HG03159 (cell line): Measurements from ENCODE around the gene SMG6.

ENCODE experiments used
- ATAC-seq: cut with Tn5 transposase; IDR thresholded peaks from one replicate; pipeline ENCODE4 v1.9.1; 2021; ENCODE audit warnings: mild to moderate bottlenecking, moderate library complexity; ENCODE audit not compliant: unreplicated experiment

Gene SMG6

GRCh38 chr17:2034806-2035540 is 268.6 kb downstream of the SMG6 start:
- no peak for ATAC-seq

GRCh38 chr17:2034157-2034556 is 269.4 kb downstream of the SMG6 start:
- ATAC-seq = no peak

DNA sequence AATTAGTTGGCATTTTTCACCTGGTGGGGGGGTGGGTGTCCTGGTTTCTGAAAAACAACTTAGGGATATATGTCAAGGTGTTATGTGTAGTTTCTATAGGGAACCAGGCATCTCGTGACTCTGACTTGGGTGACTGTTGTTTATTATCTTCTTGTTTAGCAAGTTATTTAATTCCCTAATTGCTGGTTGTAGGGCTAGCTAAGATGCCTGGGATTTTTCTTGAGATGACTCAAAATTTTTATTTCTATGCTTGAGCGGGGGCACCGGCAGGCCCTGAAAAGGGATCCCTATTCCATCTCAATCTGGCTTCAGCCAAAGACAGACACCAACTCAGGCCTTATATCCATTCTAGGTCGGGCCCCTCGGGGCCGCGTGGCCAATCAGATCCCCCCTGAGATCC is 270.4 kb downstream of the SMG6 start:
- no peak for ATAC-seq

DNA sequence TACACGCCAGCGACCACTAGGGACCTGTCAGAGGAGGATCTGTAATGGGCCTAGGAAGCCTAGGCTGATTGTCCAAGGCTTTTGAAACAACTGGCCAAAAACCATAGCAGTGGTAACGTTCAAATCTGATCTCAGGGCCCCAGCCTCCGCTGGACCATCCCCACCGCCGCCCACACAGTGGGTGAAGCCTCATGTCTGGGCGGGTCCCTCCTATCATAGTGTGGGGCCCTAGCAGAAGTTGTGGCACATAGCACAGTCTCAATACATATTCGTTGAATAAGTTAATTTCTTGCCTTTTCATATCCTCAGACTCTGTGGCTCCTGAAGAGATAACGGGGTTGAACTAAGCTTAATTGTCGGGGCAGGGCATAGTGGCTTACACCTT is 272.8 kb downstream of the SMG6 start:
- ATAC-seq = peak; percentile 28

GRCh38 chr17:2029911-2030778 is 273.4 kb downstream of the SMG6 start, which contains the start of gene DPH1:
DPH1 (plus strand) TSS chr17:2030153; CDS start chr17:2030170, 17 bp downstream.
- peak; percentile 74 for ATAC-seq

DNA sequence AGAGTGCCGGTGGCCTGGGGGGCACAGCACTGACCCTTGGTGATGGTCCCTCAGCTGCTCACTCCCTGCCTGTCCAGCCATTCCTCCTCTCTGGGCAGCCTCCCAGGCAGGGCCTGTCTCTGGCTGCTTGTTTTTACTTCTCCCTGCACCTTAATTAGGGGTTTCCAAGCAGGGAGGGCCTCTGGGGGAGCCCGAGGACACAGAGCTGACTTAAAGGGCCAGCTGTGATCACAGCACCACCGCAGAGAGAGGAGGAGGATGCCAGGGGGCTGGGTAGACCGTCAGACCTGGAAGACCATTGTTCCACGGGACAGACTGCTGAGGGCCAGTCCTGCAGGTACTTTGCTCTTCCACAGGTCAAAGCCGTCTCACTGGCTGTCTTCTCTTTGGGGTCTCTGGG is 274.8 kb downstream of the SMG6 start:
- ATAC-seq = no peak

GRCh38 chr17:2028234-2028614 is 275.4 kb downstream of the SMG6 start:
- ATAC-seq = no peak

GRCh38 chr17:2027528-2028233 is 275.9 kb downstream of the SMG6 start:
- no peak for ATAC-seq

- no peak for ATAC-seq
Observed at GRCh38 chr17:2025622-2026309, 277.8 kb downstream of the SMG6 start.

- no peak for ATAC-seq
Observed at GRCh38 chr17:2025220-2025621, 278.4 kb downstream of the SMG6 start, which contains the start of gene RTN4RL1. RTN4RL1 (minus strand) TSS chr17:2025334; CDS start chr17:2024865, 469 bp downstream.

DNA sequence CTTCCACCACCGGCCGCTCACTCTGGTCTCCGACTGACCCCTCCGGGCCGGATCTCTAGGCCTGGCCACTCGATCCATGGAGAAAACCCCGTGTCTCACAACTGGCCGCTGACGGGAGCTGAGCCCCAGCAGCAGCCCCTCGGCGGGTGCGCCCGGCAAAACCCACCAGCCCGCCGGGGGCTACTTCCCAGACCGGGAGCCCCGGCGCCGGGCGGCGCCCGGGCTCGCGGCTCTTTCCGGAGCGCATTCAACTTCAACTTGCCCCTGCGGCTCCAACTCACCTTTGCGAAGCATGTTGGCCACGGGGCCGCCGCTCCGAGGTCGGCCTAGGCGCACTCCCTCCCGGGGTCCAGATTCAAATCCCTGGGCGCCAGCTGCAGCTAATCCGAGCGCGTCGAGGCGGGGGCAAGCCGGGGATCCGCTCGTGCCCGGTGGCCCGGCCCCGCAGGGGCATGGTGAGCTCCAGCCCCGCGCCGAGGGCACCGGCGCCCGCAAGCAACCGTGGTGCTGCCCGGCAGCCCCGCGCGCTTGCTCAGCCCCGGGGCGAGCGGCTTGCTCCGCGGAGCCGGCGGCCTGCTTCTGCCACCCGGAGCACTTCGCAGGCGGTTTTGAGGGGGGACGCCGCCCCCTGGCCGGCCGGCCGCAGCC is 278.9 kb downstream of the SMG6 start:
- ATAC-seq = no peak

DNA sequence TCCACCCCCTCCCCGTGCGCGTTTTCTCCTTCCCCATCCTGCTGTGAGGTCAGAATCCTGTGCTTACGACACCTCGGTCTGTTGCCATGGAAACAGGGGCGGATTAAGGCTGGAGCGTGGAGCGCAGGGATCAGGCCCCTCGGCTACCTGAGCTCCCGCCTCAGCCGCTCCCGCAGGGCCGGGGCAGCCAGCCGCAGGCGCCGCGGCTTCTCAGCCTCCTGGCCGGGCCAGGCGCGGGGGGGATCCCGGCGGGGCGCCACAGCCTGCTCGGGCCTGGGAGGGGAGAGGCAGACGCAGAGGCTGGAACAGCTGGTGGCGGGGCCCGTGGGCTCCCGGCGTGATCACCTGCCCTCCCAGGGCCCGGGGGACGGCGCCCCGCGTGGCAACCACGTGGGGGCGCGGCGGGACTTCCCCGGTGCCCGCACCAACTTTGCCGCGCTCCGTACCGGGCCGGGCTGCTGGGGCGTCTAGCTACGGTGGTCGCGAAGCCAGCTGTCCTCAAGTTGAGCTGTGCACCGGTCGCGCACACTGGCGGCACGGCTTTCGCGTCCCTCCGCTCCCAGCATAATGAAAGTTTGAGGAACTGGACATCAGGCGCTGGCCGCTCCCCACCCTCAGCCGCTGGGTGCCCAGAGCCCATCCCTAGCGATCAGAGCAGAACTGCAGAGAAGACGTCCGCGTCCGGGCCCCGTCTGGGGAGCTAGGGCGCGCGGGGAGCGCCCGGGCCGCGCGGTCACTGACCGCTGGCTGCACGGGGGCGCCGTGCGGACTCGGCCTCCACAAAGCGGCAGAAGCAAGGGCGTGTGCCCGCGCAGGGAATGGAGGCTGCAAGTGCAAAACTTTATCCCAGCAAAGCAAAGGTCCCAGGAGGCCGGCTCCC is 279.7 kb downstream of the SMG6 start:
- no peak for ATAC-seq

DNA sequence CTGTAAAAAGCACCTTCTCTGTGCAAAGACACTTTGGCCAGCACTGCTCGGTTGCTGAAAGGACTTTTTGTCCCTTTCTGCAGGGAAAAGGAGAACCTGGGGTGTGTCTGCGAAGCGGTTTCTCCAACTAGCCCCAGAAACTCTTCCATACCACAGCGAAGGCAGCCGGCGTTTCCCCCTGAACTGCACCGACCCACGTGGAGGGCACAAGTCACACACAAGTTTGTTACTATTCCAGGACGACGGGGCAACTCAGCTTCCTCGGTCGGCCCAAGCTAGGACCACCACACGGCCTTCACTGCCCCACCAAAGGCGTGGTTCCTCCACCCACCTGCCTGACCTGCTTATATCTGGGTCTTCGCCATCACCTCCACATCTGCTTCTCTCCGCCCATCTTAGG is 280.3 kb downstream of the SMG6 start:
- no peak for ATAC-seq

DNA sequence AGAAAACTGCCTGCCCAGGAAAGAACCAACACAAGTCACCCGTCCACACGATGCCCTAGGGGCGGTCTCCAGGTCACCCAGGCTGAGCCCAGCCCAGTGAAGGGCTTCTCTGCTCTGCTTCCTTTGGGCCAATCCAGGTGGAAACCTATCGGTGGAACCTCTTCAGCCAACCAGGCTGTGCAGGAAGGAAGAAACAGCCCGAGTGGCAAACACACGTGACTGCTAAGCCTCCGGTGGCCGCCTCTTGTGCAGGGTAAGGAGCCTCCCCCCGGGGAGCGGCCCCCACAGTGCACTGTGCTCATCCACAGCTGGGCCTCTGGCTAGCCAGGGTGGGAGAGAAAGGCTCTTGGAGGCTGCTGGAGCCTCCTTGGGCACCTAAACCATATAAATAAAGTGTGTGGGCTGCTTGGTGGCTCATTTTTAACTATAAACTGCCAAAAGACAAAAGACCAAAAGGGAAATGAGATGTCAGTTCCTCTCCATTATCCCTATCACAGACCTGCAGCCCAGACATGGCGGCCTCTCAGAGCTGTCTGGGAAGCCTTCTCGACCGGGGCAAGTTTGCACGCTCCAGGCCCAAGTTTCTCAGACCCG is 280.8 kb downstream of the SMG6 start:
- no peak for ATAC-seq

DNA sequence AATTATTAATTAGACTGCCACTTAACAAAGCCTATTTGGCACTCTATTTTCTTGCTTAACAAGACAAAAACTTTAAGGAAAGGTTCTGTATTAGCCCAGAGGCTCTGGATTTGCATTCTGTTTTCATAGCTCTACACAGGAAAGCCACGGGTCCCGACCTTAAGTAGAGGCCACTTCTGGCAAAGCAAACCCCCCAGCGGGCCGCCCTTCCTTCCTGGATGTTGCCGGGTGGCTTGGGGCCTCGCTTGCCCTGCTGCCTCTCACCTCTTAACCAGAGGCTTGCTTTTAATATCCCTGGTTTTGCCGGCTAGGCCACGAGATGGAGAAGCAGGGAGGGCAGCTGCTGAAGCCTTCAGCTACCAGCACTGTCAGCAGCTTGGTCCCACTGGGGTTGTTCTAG is 282.9 kb downstream of the SMG6 start:
- ATAC-seq = no peak

- no peak for ATAC-seq
Observed at GRCh38 chr17:2019723-2020122, 283.9 kb downstream of the SMG6 start.

GRCh38 chr17:2018716-2019510 is 284.7 kb downstream of the SMG6 start:
- ATAC-seq = no peak

DNA sequence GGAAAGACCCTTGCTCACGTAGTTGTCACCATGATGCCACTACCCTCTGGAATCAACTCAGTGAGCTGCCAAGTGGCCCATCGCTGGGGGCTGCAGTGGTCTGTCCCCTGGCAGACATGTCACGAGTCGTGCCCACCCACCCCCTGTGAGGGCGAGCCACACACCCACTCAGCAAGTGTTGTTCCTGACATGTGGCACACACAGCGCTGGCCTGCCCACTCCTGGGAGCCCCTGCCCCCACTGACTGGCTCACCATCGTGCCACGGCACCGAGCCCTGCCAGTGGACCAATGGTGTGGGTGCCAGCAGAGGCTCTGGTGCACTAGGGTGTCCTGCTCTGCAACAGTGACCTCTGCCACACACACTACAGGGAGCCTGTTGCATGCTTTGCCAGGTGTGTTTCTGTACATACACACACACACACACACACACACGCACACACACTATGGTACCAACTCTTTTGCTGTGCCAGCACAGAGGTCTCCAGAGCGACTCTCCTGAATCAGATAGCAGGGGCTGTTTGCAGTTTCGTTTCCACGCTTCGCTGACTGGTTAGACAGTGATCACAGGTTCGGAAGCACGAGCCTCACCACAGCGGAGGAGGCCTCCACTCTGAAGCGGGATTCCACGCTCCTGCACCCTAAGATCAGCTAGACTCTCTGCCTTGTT is 286.2 kb downstream of the SMG6 start:
- ATAC-seq = no peak
